SH-SY5Y (cell line): ENCODE measurements around the gene ASIC4.

Experiments used
- GATA2 ChIP-seq: IDR thresholded peaks from 2 replicates; pipeline ENCODE4 v1.6.1; 2011; ENCODE audit warnings: mild to moderate bottlenecking, low read depth, low read length
- GATA3 ChIP-seq: IDR thresholded peaks from 2 replicates; pipeline ENCODE4 v1.6.1; 2011; ENCODE audit warnings: low read depth, mild to moderate bottlenecking, low read length, moderate library complexity

GRCh38 chr2:219488844-219489194 lies 25.5 kb upstream of the ASIC4 start:
- no peak for TF ChIP-seq GATA3
- TF ChIP-seq GATA2 = no peak
